ENCODE measurements around the gene PCDHA6.
"Not testable (repeated sequence)": the region's sequence is repeated elsewhere in the genome, so short reads cannot be mapped to it uniquely, and the experiment has no call there.

Gene PCDHA6, protein sequence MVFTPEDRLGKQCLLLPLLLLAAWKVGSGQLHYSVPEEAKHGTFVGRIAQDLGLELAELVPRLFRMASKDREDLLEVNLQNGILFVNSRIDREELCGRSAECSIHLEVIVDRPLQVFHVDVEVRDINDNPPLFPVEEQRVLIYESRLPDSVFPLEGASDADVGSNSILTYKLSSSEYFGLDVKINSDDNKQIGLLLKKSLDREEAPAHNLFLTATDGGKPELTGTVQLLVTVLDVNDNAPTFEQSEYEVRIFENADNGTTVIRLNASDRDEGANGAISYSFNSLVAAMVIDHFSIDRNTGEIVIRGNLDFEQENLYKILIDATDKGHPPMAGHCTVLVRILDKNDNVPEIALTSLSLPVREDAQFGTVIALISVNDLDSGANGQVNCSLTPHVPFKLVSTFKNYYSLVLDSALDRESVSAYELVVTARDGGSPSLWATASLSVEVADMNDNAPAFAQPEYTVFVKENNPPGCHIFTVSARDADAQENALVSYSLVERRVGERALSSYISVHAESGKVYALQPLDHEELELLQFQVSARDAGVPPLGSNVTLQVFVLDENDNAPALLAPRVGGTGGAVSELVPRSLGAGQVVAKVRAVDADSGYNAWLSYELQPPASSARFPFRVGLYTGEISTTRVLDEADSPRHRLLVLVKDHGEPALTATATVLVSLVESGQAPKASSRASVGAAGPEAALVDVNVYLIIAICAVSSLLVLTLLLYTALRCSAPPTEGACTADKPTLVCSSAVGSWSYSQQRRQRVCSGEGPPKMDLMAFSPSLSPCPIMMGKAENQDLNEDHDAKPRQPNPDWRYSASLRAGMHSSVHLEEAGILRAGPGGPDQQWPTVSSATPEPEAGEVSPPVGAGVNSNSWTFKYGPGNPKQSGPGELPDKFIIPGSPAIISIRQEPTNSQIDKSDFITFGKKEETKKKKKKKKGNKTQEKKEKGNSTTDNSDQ

GRCh38 chr5:140827704-140828361 is at the start of gene PCDHA6:
PCDHA6 (plus strand) TSS chr5:140827960; CDS start chr5:140828092, 132 bp downstream.
- no peak for DNase-seq (ENCODE audit: low spot score)

- DNase-seq (ENCODE audit: low spot score), result no peak
These were observed 47.2 kb upstream of the PCDHA6 start for GRCh38 chr5:140780512-140780911.

GRCh38 chr5:140785905-140786686 is 41.7 kb upstream of the PCDHA6 start, which contains the start of gene PCDHA1:
PCDHA1 (plus strand) TSS chr5:140786140.
- DNase-seq (ENCODE audit: low spot score), result no peak

- not testable (repeated sequence) for DNase-seq (ENCODE audit: low spot score)
These were observed 40.3 kb upstream of the PCDHA6 start for GRCh38 chr5:140787422-140787821.

DNA sequence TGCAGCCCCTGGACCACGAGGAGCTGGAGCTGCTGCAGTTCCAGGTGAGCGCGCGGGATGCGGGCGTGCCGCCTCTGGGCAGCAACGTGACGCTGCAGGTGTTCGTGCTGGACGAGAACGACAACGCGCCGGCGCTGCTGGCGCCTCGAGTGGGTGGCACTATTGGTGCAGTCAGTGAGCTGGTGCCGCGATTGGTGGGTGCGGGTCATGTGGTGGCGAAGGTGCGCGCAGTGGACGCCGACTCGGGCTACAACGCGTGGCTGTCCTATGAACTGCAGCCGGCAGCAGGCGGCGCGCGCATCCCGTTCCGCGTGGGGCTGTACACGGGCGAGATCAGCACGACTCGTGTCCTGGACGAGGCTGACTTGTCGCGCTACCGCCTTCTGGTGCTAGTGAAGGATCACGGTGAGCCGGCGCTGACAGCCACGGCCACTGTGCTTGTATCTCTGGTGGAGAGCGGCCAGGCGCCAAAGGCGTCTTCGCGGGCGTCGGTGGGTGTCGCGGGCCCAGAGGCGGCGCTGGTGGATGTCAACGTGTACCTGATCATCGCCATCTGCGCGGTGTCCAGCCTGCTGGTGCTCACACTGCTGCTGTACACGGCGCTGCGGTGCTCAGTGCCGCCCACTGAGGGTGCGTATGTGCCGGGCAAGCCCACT is 39.8 kb upstream of the PCDHA6 start:
- not testable (repeated sequence) for DNase-seq (ENCODE audit: low spot score)

DNA sequence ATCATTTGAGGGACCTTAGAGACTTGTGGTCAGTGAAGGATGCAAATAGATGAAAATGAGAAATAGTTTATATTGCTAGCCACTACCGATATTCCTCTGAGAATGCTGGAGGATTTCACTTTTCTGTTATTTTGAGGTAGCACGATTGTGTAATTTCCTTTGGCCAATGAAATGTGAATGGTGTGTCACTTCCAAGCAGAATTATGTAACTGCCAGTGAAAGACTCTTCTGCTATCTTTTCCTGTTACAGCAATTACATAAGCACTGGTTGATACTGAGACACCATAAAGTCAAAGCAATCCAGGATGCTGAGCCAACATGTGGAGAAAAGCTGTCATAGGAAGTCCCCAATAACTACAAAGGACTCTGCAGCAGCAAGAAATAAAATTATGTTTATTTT is 36.7 kb upstream of the PCDHA6 start:
- DNase-seq (ENCODE audit: low spot score), result no peak

GRCh38 chr5:140794595-140795258 is 33.0 kb upstream of the PCDHA6 start, which contains the start of gene PCDHA2:
PCDHA2 (plus strand) TSS chr5:140794852.
- no peak for DNase-seq (ENCODE audit: low spot score)

GRCh38 chr5:140795259-140795641 is 32.5 kb upstream of the PCDHA6 start:
- no peak for DNase-seq (ENCODE audit: low spot score)

DNA sequence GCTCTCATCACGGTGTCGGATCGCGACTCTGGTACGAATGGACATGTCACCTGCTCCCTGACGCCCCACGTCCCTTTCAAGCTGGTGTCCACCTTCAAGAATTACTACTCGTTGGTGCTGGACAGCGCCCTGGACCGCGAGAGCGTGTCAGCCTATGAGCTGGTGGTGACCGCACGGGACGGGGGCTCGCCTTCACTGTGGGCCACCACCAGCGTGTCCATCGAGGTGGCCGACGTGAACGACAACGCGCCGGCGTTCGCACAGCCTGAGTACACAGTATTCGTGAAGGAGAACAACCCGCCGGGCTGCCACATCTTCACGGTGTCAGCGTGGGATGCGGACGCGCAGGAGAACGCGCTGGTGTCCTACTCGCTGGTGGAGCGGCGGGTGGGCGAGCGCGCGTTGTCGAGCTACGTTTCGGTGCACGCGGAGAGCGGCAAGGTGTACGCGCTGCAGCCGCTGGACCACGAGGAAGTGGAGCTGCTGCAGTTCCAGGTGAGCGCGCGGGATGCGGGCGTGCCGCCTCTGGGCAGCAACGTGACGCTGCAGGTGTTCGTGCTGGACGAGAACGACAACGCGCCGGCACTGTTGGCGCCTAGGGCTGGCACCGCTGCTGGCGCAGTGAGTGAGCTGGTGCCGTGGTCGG is 31.6 kb upstream of the PCDHA6 start:
- DNase-seq (ENCODE audit: low spot score), result not testable (repeated sequence)

DNA sequence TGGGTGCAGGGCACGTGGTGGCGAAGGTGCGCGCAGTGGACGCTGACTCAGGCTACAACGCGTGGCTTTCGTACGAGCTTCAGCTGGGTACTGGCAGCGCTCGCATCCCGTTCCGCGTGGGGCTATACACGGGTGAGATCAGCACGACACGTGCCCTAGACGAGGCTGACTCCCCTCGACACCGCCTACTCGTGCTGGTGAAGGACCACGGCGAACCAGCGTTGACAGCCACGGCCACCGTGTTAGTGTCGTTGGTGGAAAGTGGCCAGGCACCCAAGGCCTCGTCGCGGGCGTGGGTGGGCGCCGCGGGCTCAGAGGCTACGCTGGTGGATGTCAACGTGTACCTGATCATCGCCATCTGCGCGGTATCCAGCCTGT is 31.1 kb upstream of the PCDHA6 start:
- no peak for DNase-seq (ENCODE audit: low spot score)

DNA sequence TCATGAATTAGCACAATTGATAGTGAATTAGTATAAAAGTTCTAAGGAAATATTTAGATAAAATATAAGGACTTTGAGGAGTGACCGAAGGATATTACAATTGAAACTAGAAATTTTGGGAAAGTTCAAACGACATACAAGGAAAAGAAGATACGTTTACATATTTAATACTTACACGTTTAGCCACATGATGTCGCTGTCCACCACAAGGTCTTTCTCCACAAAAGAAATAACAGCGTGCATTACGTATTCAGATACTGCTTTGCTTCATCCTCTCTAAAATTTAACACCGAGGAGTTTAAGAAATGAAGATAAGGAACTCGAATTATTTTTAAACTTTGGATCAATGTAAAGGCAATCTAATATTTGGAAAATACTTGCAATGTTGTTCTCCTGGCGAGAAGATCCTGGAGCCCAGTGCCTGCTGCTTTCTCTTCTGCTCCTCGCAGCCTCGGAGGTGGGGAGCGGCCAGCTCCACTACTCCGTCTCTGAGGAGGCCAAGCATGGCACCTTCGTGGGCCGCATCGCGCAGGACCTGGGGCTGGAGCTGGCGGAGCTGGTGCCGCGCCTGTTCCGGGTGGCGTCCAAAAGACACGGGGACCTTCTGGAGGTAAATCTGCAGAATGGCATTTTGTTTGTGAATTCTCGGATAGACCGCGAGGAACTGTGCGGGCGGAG is 26.8 kb upstream of the PCDHA6 start, which contains the start of gene PCDHA3:
Gene PCDHA3, plus strand, starts transcription at position 242 of the 678 bp plus-strand sequence.
- no peak for DNase-seq (ENCODE audit: low spot score)

DNA sequence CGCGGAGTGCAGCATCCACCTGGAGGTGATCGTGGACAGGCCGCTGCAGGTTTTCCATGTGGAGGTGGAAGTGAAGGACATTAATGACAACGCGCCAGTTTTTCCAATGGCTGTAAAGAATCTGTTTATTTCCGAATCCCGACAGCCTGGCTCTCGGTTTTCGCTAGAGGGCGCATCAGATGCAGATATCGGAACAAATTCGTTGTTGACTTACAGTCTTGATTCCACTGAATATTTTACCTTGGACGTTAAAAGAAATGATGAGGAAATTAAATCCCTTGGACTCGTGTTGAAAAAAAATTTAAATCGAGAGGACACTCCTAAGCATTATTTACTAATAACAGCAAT is 26.3 kb upstream of the PCDHA6 start:
- DNase-seq (ENCODE audit: low spot score), result no peak

DNA sequence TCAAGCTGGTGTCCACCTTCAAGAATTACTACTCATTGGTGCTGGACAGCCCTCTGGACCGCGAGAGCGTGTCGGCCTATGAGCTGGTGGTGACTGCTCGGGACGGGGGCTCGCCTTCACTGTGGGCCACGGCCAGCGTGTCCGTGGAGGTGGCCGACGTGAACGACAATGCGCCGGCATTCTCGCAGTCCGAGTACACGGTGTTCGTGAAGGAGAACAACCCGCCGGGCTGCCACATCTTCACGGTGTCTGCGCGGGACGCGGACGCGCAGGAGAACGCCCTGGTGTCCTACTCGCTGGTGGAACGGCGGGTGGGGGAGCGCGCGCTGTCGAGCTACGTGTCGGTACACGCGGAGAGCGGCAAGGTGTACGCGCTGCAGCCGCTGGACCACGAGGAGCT is 25.4 kb upstream of the PCDHA6 start:
- not testable (repeated sequence) for DNase-seq (ENCODE audit: low spot score)

GRCh38 chr5:140802781-140803271 is 24.9 kb upstream of the PCDHA6 start:
- no peak for DNase-seq (ENCODE audit: low spot score)

DNA sequence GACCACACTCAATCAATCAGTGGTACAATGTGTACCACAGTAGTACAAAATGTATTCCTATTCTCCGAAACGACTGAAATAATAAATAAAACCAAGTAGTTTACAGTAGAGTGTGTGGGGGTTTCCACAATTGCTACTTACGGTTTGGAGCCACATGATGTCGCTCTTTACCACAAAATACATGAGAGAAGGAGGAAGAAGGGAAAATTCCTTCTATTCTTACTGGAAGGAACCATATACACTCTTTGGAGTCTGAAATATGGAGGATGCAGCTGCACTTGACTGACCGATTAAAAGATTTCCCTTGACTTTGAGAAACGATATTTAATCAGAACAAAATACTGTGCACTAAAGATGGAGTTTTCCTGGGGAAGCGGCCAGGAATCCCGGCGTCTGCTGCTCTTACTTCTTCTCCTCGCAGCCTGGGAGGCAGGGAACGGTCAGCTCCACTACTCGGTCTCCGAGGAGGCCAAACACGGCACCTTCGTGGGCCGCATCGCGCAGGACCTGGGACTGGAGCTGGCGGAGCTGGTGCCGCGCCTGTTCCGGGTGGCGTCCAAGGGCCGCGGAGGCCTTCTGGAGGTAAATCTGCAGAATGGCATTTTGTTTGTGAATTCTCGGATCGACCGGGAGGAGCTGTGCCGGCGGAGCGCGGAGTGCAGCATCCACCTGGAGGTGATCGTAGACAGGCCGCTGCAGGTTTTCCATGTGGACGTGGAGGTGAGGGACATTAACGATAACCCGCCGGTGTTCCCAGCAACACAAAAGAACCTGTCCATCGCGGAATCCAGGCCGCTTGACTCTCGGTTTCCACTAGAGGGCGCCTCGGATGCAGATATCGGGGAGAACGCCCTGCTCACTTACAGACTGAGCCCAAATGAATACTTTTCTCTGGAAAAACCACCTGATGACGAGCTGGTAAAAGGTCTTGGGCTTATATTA is 20.7 kb upstream of the PCDHA6 start, which contains the start of gene PCDHA4:
Gene PCDHA4, plus strand, starts transcription at position 235 of the 942 bp plus-strand sequence.
- DNase-seq (ENCODE audit: low spot score), result no peak

DNA sequence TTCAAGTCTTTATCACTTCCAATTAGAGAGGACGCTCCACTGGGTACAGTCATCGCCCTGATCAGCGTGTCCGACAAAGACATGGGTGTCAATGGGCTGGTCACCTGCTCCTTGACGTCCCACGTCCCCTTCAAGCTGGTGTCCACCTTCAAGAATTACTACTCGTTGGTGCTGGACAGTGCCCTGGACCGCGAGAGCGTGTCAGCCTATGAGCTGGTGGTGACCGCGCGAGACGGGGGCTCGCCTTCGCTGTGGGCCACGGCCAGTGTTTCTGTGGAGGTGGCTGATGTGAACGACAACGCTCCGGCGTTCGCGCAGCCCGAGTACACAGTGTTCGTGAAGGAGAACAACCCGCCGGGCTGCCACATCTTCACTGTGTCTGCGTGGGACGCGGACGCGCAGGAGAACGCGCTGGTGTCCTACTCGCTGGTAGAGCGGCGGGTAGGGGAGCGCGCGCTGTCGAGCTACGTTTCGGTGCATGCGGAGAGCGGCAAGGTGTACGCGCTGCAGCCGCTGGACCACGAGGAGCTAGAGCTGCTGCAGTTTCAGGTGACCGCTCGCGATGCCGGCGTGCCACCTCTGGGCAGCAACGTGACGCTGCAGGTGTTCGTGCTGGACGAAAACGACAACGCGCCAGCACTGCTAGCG is 19.4 kb upstream of the PCDHA6 start:
- not testable (repeated sequence) for DNase-seq (ENCODE audit: low spot score)

DNA sequence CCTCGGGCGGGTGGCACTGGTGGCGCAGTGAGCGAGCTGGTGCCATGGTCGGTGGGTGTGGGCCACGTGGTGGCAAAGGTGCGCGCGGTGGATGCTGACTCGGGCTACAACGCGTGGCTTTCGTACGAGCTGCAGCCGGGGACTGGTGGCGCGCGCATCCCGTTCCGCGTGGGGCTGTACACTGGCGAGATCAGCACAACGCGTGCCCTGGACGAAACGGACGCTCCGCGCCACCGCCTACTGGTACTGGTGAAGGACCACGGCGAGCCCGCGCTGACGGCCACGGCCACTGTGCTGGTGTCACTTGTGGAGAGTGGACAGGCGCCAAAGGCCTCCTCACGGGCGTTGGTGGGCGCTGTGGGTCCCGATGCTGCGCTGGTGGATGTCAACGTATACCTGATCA is 18.9 kb upstream of the PCDHA6 start:
- DNase-seq (ENCODE audit: low spot score), result no peak
